C4-2B (cell line): ENCODE data around the gene TXLNG.

Experiments
- CTCF ChIP-seq: fragments of 450-650 bp; conservative IDR thresholded peaks from 2 replicates; pipeline ENCODE4 v1.5.1; 2017; ENCODE audit warnings: mild to moderate bottlenecking
- ZFX ChIP-seq: fragments of 450-650 bp; IDR thresholded peaks from 2 replicates; pipeline ENCODE4 v1.6.1; 2017

GRCh38 chrX:16870862-16871815 lies 84.9 kb downstream of the TXLNG start:
- TF ChIP-seq CTCF: no peak
- peak; percentile 61; the same call in 1 of the 2 replicates for TF ChIP-seq ZFX
